ENCODE measurements around the gene ROBO4.

Gene ROBO4

DNA sequence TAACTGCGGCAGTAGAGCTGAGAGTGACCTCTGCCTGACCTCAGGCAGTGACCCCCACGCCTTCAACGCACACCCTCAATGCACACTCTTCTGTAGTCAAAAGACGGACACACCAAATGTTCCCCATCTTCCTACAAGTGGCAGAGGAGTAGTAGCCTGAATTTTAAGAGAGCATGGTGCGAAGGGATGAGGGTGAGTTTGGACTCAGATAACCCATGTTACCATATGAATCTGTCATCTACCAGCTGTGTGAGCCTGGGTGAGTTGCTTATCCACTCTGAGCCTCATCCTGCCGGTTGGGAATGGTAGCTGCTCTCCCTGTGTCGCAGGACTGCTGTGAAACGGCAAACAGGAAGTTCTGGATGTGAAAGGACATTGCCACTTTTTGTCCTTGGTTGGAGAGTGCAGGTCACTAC is 53.0 kb downstream of the ROBO4 start:
- DNase-seq (ENCODE audit: low read depth in 1 of 2, low spot score in 1 of 2): no peak

DNA sequence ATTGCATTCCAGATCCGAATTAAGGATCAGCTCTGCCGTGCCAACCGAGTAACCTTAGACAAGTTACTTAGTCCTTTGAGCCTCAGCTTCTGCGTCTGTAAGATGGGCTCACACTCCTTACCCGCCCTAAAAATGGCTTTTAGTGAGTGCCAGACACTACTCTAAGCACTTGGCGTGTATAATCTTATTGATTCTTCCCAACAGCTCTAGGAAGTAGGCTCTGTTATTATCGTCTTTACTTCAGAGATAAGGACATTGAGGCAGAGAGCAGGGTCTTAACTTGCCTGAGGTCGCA is 54.1 kb downstream of the ROBO4 start:
- no peak for DNase-seq (ENCODE audit: low read depth in 1 of 2, low spot score in 1 of 2)

DNA sequence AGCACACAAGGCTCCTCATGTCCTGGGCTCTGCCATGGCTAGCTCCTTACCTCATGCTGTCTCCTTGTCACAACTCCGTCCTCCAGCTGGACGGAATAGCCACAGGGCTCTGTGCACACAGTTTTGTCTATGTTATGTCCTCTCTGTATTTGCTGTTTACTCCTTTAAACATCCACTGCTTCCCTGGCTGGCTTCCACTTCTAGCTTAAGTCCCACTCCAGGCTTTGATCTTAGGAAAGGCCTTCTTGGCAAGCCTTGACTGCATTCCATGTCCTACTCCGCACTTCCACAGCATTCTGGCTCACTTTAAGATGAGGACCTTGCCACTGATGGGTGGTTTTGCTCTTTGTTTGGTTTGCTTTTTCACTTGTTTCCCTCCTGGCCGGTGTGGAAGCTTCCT is 55.4 kb downstream of the ROBO4 start:
- DNase-seq (ENCODE audit: low read depth in 1 of 2, low spot score in 1 of 2): no peak

DNA sequence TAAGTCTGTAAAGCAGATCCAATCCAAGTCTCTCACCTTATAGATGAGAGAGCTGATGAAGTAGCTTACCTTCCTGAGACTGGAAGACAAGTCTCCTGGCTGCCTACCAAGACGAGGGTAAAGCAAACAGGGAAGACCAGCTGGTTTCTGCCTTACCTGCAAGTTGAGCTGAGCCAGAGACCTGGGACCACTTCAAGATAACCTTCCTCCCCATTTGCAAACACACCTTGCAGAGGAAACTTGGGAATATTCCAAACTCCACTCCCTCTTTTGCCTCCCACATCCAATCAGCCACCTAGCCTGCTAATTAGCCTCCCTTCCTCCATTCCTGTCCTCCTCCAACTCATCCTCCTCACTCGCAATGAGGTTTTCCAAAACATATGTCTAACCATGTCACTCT is 55.8 kb downstream of the ROBO4 start:
- no peak for DNase-seq (ENCODE audit: low read depth in 1 of 2, low spot score in 1 of 2)

DNA sequence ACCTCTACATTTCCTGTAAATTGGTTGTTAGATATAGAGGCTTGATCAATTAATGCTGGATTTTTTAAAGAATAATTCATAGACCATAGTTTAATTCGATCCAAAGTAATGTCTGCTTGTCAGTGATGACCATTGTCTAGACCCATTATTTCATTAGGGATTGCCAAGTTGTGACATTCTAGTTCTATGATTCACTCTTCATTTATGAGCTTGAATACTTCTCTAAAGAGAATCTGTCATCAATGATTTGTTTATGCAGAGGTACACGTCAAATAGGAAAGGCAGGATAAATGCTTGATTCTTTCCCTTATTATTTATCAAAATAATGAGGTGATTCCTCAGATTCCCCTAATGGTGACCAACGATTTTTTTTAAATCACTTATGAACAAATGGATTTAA is 56.5 kb downstream of the ROBO4 start:
- no peak for DNase-seq (ENCODE audit: low read depth in 1 of 2, low spot score in 1 of 2)

DNA sequence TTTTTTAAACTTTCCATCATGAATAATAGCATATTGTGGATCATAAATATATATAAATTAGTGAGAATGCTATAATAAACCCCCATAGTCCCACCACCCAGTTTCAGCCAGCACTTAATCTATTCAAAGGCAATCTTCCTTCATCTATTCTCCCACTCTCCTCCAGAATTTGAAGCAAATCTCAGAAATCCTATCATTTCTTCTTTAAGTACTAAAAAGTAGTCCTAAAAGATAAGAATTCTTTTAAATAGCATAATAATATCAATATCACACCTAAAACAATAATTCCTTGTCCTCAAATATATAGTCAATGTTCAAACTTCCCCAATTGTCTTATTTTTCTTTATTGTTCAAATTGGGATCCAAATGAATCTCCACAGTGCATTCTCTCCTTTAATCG is 57.0 kb downstream of the ROBO4 start:
- DNase-seq (ENCODE audit: low read depth in 1 of 2, low spot score in 1 of 2): no peak

DNA sequence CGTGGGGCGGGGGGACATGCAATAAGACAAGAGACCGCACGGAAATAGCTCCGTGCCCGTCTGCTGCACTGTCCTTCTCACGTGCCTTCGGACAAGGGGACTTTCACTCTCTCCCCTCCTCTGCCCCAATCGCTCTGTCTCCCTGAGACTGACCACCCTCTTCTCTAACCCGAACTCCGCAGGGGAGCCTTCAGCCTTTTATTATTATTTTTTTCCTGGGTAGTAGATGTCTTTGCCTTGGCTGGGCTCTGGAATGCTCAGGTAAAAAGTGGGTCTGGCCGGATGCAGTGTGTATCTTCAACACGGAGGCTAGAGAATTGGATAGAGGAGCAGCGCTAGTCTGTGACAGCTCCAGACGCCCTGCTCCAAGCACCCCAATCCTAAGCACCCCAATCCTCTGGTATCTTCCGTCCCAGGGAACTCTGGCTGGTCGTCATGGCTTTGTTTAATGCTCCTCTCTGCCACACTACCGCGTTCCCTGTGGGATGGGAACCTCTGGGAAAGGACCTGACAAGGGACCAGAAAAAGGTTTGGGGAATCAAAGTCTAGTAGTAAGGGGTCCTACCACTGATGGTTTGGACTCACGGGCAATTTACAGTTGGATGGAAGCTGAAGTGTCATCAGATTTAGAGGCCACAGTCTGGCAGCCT is 57.6 kb downstream of the ROBO4 start:
- DNase-seq (ENCODE audit: low read depth in 1 of 2, low spot score in 1 of 2): no peak

DNA sequence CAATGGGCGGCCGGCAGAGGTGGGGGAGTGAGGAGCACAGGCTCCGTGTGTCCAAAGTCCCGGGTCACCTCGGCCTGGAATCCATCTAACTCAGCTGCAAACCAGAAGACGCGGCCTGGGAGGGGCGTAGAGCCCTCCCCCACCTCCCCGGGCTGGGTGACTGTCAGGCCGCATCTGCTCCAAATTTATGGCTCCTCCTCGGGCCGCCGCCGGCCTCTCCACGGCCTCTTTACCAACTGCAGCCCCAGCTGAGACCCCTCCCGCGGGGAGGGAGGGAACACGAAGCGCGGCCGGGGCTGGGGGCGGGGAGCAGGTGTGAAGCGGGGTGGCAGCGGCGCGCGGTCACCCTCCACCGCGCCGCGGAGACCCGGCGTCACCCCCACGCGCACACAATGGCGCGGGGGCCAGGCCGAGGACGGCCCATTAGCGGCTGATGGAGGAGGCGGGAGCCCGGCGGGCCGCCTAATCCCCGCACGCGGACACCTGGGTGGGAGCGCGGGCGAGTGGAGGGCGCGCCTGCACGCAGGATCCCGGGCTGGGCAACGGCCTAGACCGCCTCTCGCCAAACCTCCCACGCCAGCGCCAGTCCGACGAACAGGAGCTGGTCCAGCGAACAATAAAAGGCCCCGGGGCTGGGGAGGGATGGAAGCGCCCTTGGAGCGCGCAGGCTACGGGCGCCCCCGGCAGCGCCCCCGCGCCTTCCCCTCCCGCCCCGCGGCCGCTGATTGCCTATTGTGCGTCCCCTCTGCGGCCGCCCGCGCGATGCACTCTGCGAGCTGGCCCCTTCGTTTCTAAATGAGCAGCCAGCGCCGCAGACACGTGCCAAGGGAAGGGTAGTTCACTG is 58.3 kb downstream of the ROBO4 start:
- no peak for DNase-seq (ENCODE audit: low read depth in 1 of 2, low spot score in 1 of 2)

DNA sequence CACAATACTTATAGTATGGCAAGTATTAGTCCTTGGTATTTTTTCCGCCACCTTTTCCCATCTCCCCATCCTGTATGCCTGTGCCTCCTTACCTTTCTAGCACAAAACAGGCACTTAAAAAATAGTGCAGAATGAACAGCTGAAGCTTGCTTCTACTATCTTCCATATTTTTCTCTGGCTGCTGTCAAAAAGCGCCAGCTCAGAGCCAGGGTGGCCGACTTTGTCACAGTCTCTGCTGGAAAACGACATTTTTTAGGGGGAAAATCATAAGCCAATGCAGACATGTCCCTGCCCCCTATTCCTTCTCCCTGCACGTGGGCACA is 58.9 kb downstream of the ROBO4 start:
- DNase-seq (ENCODE audit: low read depth in 1 of 2, low spot score in 1 of 2): no peak

DNA sequence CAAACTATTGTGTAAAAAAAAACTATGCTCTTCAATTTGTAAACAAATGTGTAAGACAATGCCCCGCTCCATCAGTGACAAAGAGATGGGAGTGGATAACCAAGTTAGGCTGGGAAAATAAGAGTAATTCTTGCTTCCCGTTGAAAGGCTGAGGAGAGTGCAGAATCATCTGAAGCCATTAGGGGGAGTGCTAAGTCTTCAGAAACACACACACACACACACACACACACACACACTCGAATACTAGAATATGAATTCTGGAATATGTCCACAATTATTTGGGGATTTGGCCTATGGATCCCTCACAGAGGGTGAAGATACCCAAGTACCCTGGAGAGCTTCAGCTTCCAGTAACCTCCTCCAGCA is 60.2 kb downstream of the ROBO4 start:
- no peak for DNase-seq (ENCODE audit: low read depth in 1 of 2, low spot score in 1 of 2)

DNA sequence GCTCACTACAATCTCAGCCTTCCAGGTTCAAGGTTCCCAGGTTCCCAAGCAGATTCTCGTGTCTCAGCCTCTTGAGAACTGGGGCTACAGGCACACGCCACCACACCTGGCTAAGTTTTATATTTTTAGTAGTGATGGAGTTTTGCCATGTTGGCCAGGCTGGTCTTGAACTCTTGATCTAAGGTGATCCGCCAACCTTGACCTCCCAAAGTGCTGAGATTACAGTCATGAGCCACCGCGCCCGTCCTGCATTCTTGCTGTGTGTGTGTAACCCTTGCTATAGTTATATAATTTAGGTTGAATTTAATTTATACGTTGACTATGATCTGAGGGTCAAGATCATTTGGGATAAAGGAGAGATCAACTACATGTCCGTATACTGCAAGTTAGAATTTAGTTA is 61.7 kb downstream of the ROBO4 start:
- DNase-seq (ENCODE audit: low read depth in 1 of 2, low spot score in 1 of 2): no peak

DNA sequence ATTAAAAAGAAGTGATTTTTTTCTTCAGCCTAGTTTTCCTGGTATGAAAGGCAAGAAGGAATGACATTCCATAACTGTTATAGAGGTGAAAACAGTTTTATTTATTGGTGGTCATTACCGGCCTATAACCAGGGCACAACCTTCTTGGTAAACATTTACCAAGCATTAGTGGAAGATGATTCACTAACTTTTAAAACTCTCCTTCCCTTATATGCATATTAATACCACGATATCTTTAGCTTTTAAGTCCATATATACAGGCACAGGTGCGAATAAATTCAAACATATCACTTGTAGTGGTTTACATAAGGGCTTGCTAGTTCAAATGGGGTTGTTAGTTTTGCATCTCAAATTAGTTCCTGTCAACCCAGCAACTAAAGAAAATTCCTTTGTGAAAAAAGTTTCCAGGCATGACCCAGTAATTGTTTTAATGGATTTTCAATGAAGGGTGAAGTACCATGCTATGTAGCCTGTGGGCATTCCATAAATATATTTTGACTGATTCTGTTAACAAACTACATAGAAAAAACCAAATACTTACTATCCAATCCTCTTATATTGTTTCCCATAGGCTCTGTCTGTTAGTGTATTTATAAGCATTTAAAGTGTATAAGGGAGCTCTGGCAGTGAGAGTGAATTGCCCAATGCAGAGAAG is 63.0 kb downstream of the ROBO4 start:
- no peak for DNase-seq (ENCODE audit: low read depth in 1 of 2, low spot score in 1 of 2)

Measured in stimulated activated CD4-positive, alpha-beta T cell treated with anti-CD3 and anti-CD28 coated beads, Interleukin-15, amount 100 ng/mL, for 1 hour (primary cell).